Measurements from ENCODE around the gene LY6G6F. TPM values are rescaled to one million over a fixed set of nuclear protein-coding genes. Genes with fewer than 3 reads are reported as not detected.

LY6G6F gene
- total and polyA plus RNA-seq, 10 of the 15 experiments (the other 5 are each of a cell fraction or from before 2014, with no cell fraction given) = not detected

- TF ChIP-seq SPI1 (IDR thresholded peaks at IDR 0.05; ENCODE audit: borderline replicate concordance, insufficient read depth, low read depth, low read length) = no peak
- no peak for TF ChIP-seq KAT2A (conservative IDR thresholded peaks at IDR 0.05; ENCODE audit: control insufficient read depth, low read depth, low read length)
- no peak for TF ChIP-seq SKIL (IDR thresholded peaks at IDR 0.05; ENCODE audit: low read depth, poor library complexity, severe bottlenecking)
- no peak for TF ChIP-seq POLR2AphosphoS2 (IDR thresholded peaks at IDR 0.05; ENCODE audit: low read depth, low read length)
Observed at GRCh38 chr6:31700740-31701401, 5.8 kb upstream of the LY6G6F start (continued).

GRCh38 chr6:31701666-31702404 is 4.8 kb upstream of the LY6G6F start:
- peak overlapping the region; percentile 96 for H3K4me3 ChIP-seq

More at GRCh38 chr6:31701666-31702404, 4.8 kb upstream of the LY6G6F start:
- Histone ChIP-seq H2AFZ (ENCODE audit: control insufficient read depth, low read depth, low read length) (peak overlapping the region; percentile 57; the same call in 1 of the 2 replicates), H3K27ac (ENCODE audit: control insufficient read depth, insufficient read depth) (peak overlapping the region; percentile 91), H3K36me3 (ENCODE audit: control insufficient read depth in 2 of 2, insufficient read depth in 2 of 2, low read length in 1 of 2) (peaks cover 0 to 5% of the 10 kb centered on the region in 2 experiments; a peak in 2 of 4 replicates), H3K4me1 (ENCODE audit: control insufficient read depth, insufficient read depth, low read length) (peaks cover 9% of the 10 kb centered on the region; the same call in 1 of the 2 replicates), H3K9ac (ENCODE audit: control insufficient read depth, insufficient read depth, low read length) (peak overlapping the region; percentile 69), H4K20me1 (ENCODE audit: control insufficient read depth, insufficient read depth) (no peaks in the 10 kb centered on the region), H3K9me3 (replicated peaks; ENCODE audit: control insufficient read depth, insufficient read depth, low read length) (no peaks in the 10 kb centered on the region), H3K4me2 (ENCODE audit: control insufficient read depth, insufficient read depth) (peak overlapping the region; percentile 81), H3K27me3 (replicated peaks in 1 of 2; ENCODE audit: control insufficient read depth in 2 of 2, insufficient read depth in 2 of 2, low read length in 1 of 2) (no peaks in the 10 kb centered on the region), H3K79me2 (ENCODE audit: control insufficient read depth, insufficient read depth, low read length) (peaks cover 17% of the 10 kb centered on the region)
- no peak for FAIRE-seq
- ATAC-seq = no peak
- ChIA-PET CTCF (interaction anchor here (0.6 to 1.3 kb wide), 4 partner anchors 32 to 103 kb away, joined by 3 to 4 read pairs (median 4); no protein-coding TSS in a partner anchor), SMC1A (ENCODE audit: uncharacterized antibody, unreplicated experiment) (interaction anchor here (0.7 to 3.1 kb wide), 5 partner anchors 11 to 428 kb away, joined by 3 to 18 read pairs (median 3); partner anchors contain the start of genes CLIC1 and DDX39B), RAD21 (ENCODE audit: unreplicated experiment) (interaction anchor here (1.4 kb wide), 1 partner anchor 29 kb away, joined by 4 read pairs; no protein-coding TSS in a partner anchor), POLR2A (interaction anchor here (1.4 to 3.2 kb wide), 6 partner anchors 36 to 196 kb away, joined by 3 to 23 read pairs (median 8); partner anchors contain the start of genes CLIC1, DDX39B, EHMT2 and GPANK1)
- in situ Hi-C loops (cut with MboI) (no loop called here), intact Hi-C loops (cut with micrococcal nuclease; ENCODE audit: unreplicated experiment) (loop anchor here (2.0 kb wide), 1 partner anchor 37 kb away; no protein-coding TSS in a partner anchor)
- 21% methylated on average over 7 of the region's 7 CpGs for WGBS (ENCODE audit: insufficient coverage, insufficient replicate concordance, low lambda C conversion rate, missing lambda C conversion rate)
- no peak for TF ChIP-seq GATAD2B (conservative IDR thresholded peaks at IDR 0.05; ENCODE audit: low read depth)
- no peak for TF ChIP-seq RB1 (IDR thresholded peaks at IDR 0.05; ENCODE audit: borderline replicate concordance)
- no peak for TF ChIP-seq TCF12 (IDR thresholded peaks at IDR 0.05; ENCODE audit: low read depth, low read length)
- no peak for TF ChIP-seq CBX3 (IDR thresholded peaks at IDR 0.05; ENCODE audit: borderline replicate concordance, low read depth)
- no peak for TF ChIP-seq E2F4 (IDR thresholded peaks at IDR 0.05; ENCODE audit: low read depth, low read length)
- TF ChIP-seq JUNB (IDR thresholded peaks at IDR 0.05) = no peak
- DNase-seq (ENCODE audit: low read depth, low spot score) = no peak
- BruUV-seq (replicated peaks) = no TSS peak

Data from GM12878 (cell line).